ENCODE results near the gene FGF14.

DNA sequence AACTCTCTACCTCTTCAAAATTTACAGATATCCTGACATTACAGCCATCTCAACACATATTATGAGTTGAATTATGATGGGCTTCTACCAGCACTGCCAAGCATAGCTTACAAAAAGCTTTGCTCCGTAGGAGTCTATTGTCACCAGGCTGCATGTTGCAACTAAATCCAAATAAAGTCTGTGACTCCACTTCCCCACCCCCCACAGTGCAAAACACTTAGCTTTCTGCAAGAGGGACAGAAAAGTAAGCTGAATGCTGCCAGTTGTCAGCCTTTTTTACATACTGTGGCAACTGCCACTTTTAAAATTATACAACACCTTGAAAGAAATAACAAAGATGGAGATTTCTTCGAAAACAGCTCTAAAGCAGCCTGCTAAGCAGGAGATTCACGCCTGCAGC, 189.1 kb downstream of the FGF14 start:
- no peak for TF ChIP-seq GATA2 (IDR thresholded peaks at IDR 0.05; ENCODE audit: low read depth, low read length)
- TF ChIP-seq GATA3 (IDR thresholded peaks at IDR 0.05; ENCODE audit: low read depth, low read length), result no peak
